ENCODE data around the gene PDE4C.

DNA sequence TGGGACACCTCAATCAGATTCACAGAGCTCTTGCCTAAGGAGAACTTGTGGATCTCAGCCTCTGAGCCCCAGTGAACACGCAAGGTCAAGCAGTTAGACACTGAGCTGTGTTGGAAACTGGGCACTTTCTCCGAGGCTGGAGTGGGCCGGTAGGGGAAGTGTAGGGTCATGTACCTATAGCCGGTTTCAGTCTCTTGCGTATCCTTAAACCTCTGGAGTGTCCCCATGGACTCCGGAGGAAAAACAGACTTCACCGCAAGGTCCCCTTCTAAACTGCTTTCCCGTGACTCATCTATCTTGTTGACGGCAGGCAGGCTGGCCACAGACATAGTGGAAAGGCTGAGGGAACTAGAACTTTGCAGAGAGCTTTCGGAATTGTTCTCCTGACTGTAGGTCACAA, 36.7 kb upstream of the PDE4C start:
- TF ChIP-seq, protein P1, sequence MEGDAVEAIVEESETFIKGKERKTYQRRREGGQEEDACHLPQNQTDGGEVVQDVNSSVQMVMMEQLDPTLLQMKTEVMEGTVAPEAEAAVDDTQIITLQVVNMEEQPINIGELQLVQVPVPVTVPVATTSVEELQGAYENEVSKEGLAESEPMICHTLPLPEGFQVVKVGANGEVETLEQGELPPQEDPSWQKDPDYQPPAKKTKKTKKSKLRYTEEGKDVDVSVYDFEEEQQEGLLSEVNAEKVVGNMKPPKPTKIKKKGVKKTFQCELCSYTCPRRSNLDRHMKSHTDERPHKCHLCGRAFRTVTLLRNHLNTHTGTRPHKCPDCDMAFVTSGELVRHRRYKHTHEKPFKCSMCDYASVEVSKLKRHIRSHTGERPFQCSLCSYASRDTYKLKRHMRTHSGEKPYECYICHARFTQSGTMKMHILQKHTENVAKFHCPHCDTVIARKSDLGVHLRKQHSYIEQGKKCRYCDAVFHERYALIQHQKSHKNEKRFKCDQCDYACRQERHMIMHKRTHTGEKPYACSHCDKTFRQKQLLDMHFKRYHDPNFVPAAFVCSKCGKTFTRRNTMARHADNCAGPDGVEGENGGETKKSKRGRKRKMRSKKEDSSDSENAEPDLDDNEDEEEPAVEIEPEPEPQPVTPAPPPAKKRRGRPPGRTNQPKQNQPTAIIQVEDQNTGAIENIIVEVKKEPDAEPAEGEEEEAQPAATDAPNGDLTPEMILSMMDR (IDR thresholded peaks at IDR 0.05) = no peak
- TF ChIP-seq POLR2A (IDR thresholded peaks at IDR 0.05) = no peak

Measured in lower leg skin (tissue), 3 donors.